ENCODE measurements around the gene ICA1L.

- TF ChIP-seq ZNF121 (tag by site-specific recombination; IDR thresholded peaks at IDR 0.05) (no peak), ZNF510 (tag by site-specific recombination; IDR thresholded peaks at IDR 0.05; ENCODE audit: insufficient replicate concordance) (no peak), ZNF311 (tag by site-specific recombination; IDR thresholded peaks at IDR 0.05; ENCODE audit: borderline replicate concordance) (no peak), ZNF274 (IDR thresholded peaks at IDR 0.05; ENCODE audit: low read length) (no peak), ZNF274 (tag by site-specific recombination; IDR thresholded peaks at IDR 0.05; ENCODE audit: borderline replicate concordance) (no peak), CTCF (tag by site-specific recombination; IDR thresholded peaks at IDR 0.05) (no peak), ZNF114 (tag by site-specific recombination; IDR thresholded peaks at IDR 0.05) (no peak), ZNF169 (tag by site-specific recombination; IDR thresholded peaks at IDR 0.05) (no peak), GFI1B (tag by site-specific recombination; IDR thresholded peaks at IDR 0.05) (no peak), ZNF23 (tag by site-specific recombination; IDR thresholded peaks at IDR 0.05; ENCODE audit: borderline replicate concordance) (no peak), OSR2 (tag by site-specific recombination; IDR thresholded peaks at IDR 0.05) (no peak), ZNF48 (tag by site-specific recombination; IDR thresholded peaks at IDR 0.05) (no peak)
- TF ChIP-seq, protein P1, sequence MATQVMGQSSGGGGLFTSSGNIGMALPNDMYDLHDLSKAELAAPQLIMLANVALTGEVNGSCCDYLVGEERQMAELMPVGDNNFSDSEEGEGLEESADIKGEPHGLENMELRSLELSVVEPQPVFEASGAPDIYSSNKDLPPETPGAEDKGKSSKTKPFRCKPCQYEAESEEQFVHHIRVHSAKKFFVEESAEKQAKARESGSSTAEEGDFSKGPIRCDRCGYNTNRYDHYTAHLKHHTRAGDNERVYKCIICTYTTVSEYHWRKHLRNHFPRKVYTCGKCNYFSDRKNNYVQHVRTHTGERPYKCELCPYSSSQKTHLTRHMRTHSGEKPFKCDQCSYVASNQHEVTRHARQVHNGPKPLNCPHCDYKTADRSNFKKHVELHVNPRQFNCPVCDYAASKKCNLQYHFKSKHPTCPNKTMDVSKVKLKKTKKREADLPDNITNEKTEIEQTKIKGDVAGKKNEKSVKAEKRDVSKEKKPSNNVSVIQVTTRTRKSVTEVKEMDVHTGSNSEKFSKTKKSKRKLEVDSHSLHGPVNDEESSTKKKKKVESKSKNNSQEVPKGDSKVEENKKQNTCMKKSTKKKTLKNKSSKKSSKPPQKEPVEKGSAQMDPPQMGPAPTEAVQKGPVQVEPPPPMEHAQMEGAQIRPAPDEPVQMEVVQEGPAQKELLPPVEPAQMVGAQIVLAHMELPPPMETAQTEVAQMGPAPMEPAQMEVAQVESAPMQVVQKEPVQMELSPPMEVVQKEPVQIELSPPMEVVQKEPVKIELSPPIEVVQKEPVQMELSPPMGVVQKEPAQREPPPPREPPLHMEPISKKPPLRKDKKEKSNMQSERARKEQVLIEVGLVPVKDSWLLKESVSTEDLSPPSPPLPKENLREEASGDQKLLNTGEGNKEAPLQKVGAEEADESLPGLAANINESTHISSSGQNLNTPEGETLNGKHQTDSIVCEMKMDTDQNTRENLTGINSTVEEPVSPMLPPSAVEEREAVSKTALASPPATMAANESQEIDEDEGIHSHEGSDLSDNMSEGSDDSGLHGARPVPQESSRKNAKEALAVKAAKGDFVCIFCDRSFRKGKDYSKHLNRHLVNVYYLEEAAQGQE (tag by site-specific recombination; IDR thresholded peaks at IDR 0.05), result no peak
- TF ChIP-seq, protein P2, sequence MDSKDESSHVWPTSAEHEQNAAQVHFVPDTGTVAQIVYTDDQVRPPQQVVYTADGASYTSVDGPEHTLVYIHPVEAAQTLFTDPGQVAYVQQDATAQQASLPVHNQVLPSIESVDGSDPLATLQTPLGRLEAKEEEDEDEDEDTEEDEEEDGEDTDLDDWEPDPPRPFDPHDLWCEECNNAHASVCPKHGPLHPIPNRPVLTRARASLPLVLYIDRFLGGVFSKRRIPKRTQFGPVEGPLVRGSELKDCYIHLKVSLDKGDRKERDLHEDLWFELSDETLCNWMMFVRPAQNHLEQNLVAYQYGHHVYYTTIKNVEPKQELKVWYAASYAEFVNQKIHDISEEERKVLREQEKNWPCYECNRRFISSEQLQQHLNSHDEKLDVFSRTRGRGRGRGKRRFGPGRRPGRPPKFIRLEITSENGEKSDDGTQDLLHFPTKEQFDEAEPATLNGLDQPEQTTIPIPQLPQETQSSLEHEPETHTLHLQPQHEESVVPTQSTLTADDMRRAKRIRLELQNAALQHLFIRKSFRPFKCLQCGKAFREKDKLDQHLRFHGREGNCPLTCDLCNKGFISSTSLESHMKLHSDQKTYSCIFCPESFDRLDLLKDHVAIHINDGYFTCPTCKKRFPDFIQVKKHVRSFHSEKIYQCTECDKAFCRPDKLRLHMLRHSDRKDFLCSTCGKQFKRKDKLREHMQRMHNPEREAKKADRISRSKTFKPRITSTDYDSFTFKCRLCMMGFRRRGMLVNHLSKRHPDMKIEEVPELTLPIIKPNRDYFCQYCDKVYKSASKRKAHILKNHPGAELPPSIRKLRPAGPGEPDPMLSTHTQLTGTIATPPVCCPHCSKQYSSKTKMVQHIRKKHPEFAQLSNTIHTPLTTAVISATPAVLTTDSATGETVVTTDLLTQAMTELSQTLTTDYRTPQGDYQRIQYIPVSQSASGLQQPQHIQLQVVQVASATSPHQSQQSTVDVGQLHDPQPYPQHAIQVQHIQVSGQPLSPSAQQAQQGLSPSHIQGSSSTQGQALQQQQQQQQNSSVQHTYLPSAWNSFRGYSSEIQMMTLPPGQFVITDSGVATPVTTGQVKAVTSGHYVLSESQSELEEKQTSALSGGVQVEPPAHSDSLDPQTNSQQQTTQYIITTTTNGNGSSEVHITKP (tag by site-specific recombination; IDR thresholded peaks at IDR 0.05), result no peak
These were observed 38.0 kb upstream of the ICA1L start for GRCh38 chr2:202909394-202910192.

Data from HEK293 (cell line).